GM15510 (cell line): ENCODE data around the gene CRYGA.

Source experiments
- POLR2A ChIP-seq: IDR thresholded peaks from 3 replicates; pipeline ENCODE4 v1.6.1; 2011; ENCODE audit warnings: borderline replicate concordance; ENCODE audit not compliant: insufficient read length; ENCODE audit errors: extremely low read depth

The CRYGA gene

DNA sequence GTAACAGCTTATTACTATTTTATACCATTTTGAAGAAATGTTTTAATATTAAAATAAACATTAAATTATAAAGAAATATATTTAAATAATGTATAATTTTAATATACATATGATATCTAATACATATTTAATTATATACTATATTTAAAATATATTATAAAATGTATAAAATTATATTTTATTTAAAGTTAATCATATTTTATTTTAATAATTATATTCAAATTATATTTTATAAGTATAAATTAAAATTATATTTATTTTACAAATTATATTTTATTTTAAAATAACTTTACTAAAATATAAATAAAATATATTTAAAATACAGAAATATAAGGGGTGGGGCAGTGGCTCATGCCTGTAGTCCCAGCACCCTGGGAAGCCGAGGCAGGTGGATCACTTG lies 41.1 kb downstream of the CRYGA start:
- no peak for TF ChIP-seq POLR2A

DNA sequence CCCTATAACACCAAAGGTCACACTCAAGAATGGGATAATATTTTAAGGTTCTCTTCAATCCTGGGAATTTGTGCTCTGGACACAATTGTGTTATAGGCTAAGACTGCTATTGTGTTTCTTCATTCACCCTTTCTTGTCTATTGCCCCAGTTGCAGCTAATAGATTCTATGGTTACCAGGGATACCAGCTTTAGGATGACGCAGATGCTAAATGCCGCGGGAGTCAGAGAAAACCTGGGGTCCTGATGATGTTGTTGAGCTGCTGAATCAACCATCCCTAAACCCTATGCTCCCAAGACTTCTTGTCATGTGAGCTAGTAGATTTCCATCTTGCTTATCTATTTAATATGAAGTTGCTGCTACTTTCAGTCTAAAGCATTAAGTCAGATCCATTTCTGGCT lies 44.5 kb downstream of the CRYGA start:
- no peak for TF ChIP-seq POLR2A

DNA sequence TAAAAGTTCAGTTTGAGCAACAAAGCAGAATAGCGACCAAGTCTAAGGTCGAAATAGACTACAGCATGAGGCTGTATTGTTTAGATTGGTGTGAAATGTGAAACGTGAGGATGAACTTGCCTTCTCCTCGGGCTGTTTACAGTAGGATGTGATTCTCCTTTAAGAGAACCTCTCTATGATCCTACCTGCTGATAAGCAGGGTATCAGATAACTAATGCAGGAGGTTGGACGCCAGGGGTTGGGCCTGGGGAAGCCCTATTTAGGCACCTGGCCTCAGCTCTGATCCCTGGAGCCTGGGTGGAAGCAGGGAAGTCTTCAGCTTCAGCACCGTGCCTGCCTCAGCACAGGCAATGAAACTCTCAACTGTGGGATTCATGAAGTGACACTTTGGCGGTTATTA lies 50.4 kb downstream of the CRYGA start:
- no peak for TF ChIP-seq POLR2A
